ENCODE measurements around the gene STEAP3. TPM values are rescaled to one million over a fixed set of nuclear protein-coding genes. Genes with fewer than 3 reads are reported as not detected.

Gene STEAP3
- total RNA-seq, 1 donor from 2014 or later: 0.55 TPM

Other genes with a start within 250 kb of the STEAP3 start
- gene C1QL2, start 65.1 kb upstream of the STEAP3 start, total RNA-seq: not detected in 2 replicates
- 11.0 and 13.3 TPM in 2 replicates for gene C2orf76, start 143.0 kb downstream of the STEAP3 start, total RNA-seq
- 162 and 168 TPM in 2 replicates for gene DBI, start 143.1 kb downstream of the STEAP3 start, total RNA-seq
- 0.14 TPM in 1 of 2 replicates, not detected in the other for gene TMEM37, start 208.0 kb downstream of the STEAP3 start, total RNA-seq

All from activated T-helper 2 cell treated with anti-CD3 and anti-CD28 coated beads, Interferon-gamma antibody, Interleukin-2, Interleukin-4, amounts not matched to agents 10 μg/mL and 5 μg/mL and 100 μg/mL, durations not matched to agents 14 hours and 24 hours and 36 hours (primary cell).